ENCODE measurements around the gene IKZF4. TPM values are rescaled to one million over a fixed set of nuclear protein-coding genes. Genes with fewer than 3 reads are reported as not detected.
A peak's percentile ranks its signal among the peaks of the same experiment; 100 is the strongest.
"Not testable (repeated sequence)": the region's sequence is repeated elsewhere in the genome, so short reads cannot be mapped to it uniquely, and the experiment has no call there.

The IKZF4 gene
- total RNA-seq, 1 experiment from 2014 or later = 8.5 TPM

DNA sequence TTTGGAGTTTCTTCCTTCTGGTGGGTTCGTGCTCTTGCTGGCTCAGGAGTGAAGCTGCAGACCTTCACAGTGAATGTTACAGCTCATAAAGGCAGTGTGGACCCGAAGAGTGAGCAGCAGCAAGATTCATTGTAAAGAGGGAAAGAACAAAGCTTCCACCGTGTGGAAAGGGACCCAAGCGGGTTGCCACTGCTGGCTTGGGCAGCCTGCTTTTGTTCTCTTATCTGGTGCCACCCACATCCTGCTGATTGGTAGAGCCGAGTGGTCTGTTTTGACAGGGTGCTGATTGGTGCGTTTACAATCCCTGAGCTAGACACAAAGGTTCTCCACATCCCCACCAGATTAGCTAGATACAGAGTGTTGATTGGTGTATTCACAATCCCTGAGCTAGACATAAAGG lies 21.3 kb upstream of the IKZF4 start:
- H3K4me2 ChIP-seq (ENCODE audit: low read length); H3K9ac ChIP-seq (ENCODE audit: low read length); H4K20me1 ChIP-seq (ENCODE audit: insufficient read depth); H3K9me3 ChIP-seq (ENCODE audit: control insufficient read depth in 1 of 2, insufficient read depth in 1 of 2, low read depth in 1 of 2, low read length in 2 of 2); H3K36me3 ChIP-seq (ENCODE audit: control insufficient read depth in 1 of 2, insufficient read depth in 2 of 2, low read length in 2 of 2); RAD21 ChIA-PET (ENCODE audit: low non-redundant PET in 1 of 2, low total read pairs in 2 of 2, uncharacterized antibody in 2 of 2, unreplicated experiment in 2 of 2); H3K79me2 ChIP-seq (ENCODE audit: insufficient read depth, low read length); DNase-seq (ENCODE audit: low read depth, low spot score); POLR2A ChIA-PET; H3K9me2 ChIP-seq (ENCODE audit: insufficient read depth); H2AFZ ChIP-seq (ENCODE audit: low read depth, low read length, poor library complexity, severe bottlenecking); ATAC-seq; CTCF ChIA-PET; H3K4me3 ChIP-seq (replicated peaks in 1 of 2; ENCODE audit: low read depth in 1 of 2, low read length in 2 of 2); H3K27ac ChIP-seq (ENCODE audit: low read depth, low read length); H3K27me3 ChIP-seq (ENCODE audit: insufficient read depth, low read length): not testable (repeated sequence)
- TSS peak; percentile 5 for BruUV-seq (replicated peaks)
- peaks cover 8 to 19% of the 10 kb centered on the region in 2 experiments; a peak in 3 of 4 replicates for H3K4me1 ChIP-seq (ENCODE audit: control insufficient read depth in 1 of 2, insufficient read depth in 2 of 2, low read length in 2 of 2)
- intact Hi-C loops (cut with micrococcal nuclease) = loop anchor here (5.0 kb wide), 1 partner anchor 118 kb away; the partner anchor contains the start of genes RPL41 and ZC3H10
- TF ChIP-seq POLR2A (IDR thresholded peaks at IDR 0.05; ENCODE audit: borderline replicate concordance, extremely low read depth, insufficient read depth, insufficient read length) = peak; percentile 38

DNA sequence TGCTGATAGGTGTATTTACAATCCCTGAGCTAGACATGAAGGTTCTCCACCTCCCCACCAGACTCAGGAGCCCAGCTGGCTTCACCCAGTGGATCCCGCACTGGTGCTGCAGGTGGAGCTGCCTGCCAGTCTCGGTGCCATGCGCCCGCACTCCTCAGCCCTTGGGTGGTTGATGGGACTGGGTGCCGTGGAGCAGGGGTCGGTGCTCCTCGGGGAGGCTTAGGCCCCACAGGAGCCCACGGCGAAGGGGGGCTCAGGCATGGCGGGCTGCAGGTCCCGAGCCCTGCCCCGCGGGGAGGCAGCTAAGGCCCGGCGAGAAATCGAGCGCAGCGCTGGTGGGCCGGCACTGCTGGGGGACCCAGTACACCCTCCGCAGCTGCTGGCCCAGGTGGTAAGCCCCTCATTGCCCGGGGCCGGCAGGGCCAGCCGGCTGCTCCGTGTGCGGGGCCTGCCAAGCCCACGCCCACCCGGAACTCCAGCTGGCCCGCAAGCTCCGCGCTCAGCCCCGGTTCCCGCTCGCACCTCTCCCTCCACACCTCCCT lies 20.8 kb upstream of the IKZF4 start:
- H3K9ac ChIP-seq (ENCODE audit: low read length); H3K79me2 ChIP-seq (ENCODE audit: insufficient read depth, low read length); H4K20me1 ChIP-seq (ENCODE audit: insufficient read depth); CTCF ChIA-PET; H2AFZ ChIP-seq (ENCODE audit: low read depth, low read length, poor library complexity, severe bottlenecking); H3K9me3 ChIP-seq (ENCODE audit: control insufficient read depth in 1 of 2, insufficient read depth in 1 of 2, low read depth in 1 of 2, low read length in 2 of 2); H3K4me2 ChIP-seq (ENCODE audit: low read length); H3K4me3 ChIP-seq (replicated peaks in 1 of 2; ENCODE audit: low read depth in 1 of 2, low read length in 2 of 2); BruUV-seq (replicated peaks); H3K27ac ChIP-seq (ENCODE audit: low read depth, low read length); H3K27me3 ChIP-seq (ENCODE audit: insufficient read depth, low read length); POLR2A ChIA-PET; H3K9me2 ChIP-seq (ENCODE audit: insufficient read depth); DNase-seq (ENCODE audit: low read depth, low spot score); ATAC-seq; RAD21 ChIA-PET (ENCODE audit: low non-redundant PET in 1 of 2, low total read pairs in 2 of 2, uncharacterized antibody in 2 of 2, unreplicated experiment in 2 of 2): not testable (repeated sequence)
- intact Hi-C loops (cut with micrococcal nuclease) = loop anchor here (5.0 kb wide), 1 partner anchor 117 kb away; the partner anchor contains the start of genes RPL41 and ZC3H10
- Histone ChIP-seq H3K36me3 (ENCODE audit: control insufficient read depth in 1 of 2, insufficient read depth in 2 of 2, low read length in 2 of 2) (peaks cover 2 to 12% of the 10 kb centered on the region in 2 experiments; a peak in 1 of 4 replicates), H3K4me1 (ENCODE audit: control insufficient read depth in 1 of 2, insufficient read depth in 2 of 2, low read length in 2 of 2) (peaks cover 8 to 19% of the 10 kb centered on the region in 2 experiments; a peak in 3 of 4 replicates)

Measured in HCT116 (cell line).